GM18520 (cell line): ENCODE measurements around the gene FOXP2.

ENCODE experiments used
- ATAC-seq: cut with Tn5 transposase; IDR thresholded peaks from one replicate; pipeline ENCODE4 v1.9.1; 2021; ENCODE audit not compliant: unreplicated experiment

The FOXP2 gene

DNA sequence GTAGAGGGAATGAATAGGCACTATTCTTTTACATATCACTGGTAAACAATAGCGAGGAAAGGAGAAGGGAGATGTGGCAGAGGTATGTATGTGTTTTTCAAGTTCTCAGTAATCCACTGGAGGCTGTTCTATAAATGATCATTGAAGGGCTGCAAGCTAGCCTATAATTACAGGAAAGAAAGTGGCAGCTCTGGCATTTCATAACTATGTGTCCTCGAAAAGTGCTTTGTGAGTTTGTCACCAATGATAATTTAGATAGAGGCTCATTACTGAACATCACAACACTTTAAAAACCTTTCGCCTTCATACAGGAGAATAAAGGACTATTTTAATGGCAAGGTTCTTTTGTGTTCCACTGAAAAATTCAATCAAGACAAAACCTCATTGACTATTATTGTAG, 235.1 kb downstream of the FOXP2 start:
- ATAC-seq, result no peak

DNA sequence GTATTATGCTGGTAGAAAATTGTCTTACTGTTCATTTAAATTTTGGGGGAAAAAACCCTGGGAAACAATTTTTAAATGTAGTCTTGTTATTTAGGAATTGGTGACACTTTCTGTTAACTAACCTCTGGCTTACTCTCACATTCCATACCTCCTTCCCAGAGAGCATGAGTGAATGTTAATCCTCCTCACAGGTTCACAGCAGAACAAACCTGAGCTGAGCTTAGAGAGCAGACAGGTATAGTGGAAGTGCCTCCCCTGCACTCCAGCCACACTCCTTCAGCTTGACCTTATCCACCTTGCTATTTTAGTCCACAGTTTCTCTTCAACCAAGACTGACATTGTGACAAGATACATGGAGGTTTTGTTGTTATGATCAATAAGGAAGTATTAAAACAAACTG, 235.9 kb downstream of the FOXP2 start:
- ATAC-seq, result no peak

DNA sequence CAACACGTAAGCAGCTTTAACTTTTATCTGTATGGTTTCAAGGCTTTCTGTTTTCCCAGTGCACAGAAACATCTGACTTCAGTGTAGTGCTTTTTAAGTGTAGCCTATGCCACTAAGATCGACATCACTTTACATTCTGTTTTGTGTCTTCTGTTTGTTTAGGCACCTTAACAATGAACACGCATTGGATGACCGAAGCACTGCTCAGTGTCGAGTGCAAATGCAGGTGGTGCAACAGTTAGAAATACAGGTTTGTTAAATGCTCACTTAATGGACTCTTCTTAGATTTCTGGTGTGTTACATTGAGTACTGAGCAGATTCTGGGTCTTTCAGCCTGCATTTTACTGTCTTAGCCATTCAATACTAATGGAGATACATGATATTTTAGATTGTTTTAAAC, 237.4 kb downstream of the FOXP2 start:
- ATAC-seq, result no peak

DNA sequence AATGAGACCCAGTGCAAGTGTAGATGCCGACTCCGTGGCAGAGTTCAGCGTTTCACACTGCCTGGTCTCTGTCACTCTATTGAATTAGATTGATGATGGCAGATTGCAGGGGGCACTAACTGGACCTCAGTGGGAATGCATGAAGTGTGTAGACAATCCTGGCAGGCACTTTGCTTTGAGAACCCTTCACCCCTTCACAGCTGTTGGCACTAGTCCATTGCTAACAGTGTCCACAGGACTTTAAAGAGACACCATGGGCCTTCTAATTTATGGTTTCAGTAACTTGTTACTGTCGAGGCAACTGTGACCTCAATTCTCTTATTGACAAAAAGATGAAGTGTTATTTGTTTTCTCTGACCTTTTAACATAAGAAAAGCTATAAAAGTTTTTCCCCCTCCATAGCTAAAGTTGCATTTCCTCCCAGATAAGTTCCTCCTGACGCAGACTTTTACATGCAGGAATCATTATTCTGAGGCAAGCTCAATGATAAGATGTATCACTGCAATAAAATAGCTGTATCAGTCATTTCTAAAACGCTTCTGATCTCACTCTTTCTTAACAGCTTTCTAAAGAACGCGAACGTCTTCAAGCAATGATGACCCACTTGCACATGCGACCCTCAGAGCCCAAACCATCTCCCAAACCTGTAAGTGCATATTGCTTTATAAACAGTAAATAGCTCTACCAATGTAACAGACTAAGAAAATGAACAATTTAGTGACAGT, 238.9 kb downstream of the FOXP2 start:
- no peak for ATAC-seq

DNA sequence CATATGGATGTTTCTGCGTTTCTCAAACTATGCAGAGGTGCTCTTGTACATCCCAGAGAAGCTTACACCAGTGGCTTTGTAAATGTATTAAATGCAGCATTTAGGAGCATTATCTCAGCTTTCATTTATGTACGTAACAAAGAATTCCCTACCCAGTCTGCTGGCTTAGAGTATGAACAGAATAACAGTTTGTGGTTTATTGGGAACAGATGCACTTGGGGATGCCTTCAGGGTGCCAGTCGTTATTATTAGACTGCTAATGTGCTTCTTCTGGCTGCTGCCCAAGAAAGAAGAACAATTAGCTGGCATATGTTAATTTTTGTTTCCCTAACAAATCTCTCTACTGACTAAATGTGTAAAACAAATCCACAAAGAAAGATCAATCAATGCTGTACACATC, 241.9 kb downstream of the FOXP2 start:
- no peak for ATAC-seq

DNA sequence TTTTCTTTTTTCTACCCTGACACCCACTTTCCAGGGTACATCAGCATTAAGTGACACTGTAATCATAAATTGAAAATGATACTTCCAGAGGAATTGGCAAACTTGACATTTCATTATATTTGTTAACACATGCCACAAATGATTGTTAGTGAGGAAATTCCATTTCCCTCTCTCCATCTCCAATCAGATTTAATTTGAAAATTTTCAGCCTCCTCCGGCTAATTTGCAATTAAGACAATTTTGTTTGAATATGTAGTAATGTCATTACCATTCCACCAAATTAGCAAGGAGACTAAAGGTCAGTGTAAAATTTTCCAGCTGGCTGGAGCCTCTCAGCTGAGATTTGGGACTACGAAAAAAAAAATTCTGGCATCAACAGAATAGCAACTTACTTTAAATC, 242.7 kb downstream of the FOXP2 start:
- ATAC-seq, result no peak

DNA sequence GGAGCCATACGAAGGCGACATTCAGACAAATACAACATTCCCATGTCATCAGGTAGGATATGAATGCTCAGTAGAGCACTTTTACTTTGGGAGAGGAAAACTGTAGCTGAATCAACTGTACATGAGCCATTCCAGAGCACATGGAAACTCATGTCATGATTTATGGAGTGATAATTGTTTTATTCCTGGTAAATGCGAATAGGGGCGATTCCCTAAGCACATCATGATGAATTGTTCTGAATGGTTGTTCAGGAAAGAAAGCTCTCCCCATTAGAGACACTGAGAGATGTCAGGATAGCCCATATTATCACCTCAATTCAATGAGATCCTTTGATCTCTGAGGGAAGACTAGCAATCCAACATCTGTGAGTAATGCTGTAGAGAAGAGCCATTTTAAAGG, 243.6 kb downstream of the FOXP2 start:
- no peak for ATAC-seq

DNA sequence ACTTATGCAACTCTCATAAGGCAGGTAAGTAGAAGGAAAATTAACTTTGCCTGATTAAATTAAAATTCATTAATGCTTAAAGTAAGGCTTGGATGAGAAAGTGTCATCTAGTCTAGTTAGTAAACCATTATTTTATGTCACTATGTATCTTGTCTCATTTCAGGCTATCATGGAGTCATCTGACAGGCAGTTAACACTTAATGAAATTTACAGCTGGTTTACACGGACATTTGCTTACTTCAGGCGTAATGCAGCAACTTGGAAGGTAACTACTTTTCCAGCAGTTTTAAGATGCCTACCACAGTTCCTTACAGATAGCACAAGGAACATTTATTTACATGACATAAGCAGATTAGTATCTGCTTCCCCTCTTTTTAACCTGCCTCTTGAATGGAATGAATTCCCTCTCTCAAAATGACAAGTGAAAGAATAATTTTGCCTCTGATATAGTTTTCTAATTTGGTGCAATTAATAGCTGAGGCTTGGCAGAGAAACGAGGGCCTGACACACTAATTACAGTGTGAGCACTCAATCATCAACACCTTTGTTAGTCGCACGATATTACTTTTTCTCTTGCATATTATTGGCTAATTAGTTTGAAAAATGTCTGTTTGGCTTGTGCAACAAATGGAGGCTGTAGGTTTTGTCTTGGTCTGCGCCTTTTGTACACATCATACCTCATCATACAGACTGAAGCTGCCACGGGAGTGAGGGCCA, 245.0 kb downstream of the FOXP2 start:
- ATAC-seq, result no peak

DNA sequence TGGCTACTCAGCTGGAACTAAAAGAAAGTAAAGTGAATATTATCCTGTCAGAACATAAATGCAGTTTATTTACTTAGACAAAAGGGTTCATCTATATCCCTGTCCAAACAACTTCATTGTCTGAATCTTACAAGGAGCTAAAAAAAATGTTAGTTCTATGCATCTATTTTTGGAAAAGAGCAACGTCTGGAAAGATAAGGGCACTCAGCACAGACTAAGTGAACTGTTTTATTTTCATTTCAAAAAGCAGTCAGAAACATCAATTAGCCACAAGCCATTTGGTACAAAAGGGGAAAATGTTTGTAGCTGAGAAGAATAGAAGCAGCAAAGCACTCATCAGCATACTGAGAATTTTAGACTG, 245.5 kb downstream of the FOXP2 start:
- no peak for ATAC-seq

DNA sequence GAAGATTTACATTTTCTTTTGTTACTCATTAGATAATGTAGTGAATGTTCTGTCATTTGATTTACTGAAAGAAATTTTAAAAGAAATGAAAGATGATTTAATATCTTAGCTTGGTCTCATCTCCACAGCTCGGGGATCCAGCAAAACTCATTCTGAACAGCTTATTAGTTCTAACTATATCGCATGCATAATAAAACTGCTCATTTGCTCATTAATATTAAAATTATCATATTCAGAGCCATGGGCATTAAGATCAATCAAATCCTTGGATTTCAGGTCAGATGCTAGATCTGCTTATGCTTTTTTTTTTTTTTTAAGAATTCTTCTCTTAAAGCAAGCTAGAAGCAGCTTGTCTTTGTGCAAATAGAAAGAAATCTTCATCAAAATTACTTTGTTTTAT, 246.1 kb downstream of the FOXP2 start:
- no peak for ATAC-seq

DNA sequence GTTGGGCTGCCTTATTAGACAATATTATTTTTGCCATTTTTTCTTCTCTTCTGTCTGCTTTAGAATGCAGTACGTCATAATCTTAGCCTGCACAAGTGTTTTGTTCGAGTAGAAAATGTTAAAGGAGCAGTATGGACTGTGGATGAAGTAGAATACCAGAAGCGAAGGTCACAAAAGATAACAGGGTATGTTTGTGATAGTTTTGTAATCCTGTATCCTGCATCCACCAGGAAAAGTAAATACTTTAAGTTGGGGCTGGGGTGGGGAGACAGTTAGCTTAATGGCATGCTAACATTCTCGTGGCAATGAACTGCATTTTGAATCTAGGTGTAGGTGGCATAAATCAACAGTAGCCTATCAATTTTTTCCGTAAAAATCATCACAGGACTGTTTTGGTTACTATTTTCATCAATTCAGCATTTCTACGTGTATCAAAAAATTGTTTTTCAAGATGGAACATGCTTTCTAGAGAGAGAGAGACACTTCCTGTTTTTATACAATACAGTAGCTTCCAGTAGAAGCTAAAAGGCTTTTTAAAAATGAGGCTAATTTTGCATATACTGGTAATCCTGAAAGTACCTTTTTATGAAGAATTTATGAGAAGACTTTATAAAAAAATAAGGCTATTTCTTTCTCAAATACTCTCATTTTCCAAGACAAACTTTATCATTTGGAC, 247.5 kb downstream of the FOXP2 start:
- no peak for ATAC-seq

DNA sequence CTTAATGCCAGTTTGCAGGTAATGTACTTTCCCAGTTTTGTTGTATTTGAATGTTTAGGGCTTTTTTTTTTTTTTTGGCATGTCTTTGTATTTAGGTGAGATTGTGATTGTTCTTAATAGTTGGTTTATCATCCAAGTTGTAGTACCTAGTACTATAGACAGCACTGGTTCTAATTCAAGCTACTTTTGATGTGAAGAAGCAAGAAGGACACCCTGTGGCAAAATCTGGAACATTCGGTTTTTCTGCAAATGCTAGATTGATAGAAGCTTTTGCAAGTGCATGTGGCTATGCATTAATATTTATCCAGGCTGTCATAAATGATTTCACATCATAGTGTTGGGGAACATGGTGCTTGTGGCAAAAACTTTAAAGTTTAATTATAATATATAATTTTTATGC, 248.9 kb downstream of the FOXP2 start:
- no peak for ATAC-seq

DNA sequence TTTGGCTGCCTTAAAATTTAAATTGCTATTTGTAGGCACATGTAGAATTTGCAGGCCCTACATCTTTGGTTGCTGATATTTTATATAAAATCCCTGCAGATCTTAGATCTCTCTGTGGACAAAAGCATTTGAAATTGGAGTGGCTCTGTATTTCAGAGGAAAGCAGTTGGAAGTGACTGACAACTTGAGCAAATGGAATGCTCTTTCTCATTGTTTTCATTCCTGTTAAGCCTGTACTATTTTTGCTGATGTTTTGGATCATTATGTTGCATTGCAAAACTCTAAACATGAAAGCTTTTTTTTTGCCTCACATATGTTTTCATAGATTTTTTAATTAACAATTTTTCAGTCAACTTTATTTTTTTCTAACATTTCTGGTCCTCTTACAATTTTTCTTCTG, 256.1 kb downstream of the FOXP2 start:
- ATAC-seq, result no peak

DNA sequence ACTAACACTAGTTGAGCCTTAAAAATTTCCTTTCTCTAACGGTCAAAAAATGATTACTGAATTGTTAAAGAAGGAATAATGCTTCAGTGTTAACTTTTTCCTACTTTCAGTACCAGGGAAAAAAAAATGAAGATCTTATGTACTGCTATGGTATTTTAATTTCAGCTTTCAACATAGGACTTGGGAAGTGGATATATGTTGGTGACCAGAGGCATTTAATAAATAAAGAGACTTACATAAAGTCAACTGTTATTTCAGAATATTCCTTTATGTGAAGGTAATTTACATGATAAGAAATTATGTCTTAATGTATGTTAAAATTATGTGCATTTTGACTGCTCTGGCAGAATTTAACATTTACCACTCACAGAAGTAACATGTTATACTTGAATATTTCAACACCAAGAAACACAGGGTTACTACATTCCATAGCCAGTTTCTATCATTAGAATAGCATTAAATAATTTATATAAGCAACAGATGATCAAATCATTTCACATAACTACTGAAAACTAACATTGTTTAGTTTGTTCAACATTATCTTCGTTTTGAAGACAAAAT, 257.0 kb downstream of the FOXP2 start:
- no peak for ATAC-seq

DNA sequence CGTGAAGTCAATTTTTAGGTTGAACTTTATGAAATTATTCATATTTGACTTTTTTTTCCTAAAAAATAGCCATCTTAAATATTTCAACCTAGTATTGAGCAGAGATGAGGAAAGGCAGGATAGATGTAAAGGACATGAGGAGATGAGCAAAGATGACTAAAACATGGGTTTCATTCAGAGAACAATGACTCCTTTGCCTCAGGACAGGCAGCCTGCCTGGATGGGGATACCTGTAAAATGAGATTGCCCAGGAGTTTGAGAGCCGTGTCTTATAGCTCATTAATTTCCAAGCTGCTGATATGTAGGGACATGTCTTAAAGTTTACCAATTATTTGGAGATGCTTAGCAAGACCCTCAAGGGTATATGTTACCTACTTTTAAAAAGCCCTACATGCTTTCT, 263.5 kb downstream of the FOXP2 start:
- no peak for ATAC-seq

DNA sequence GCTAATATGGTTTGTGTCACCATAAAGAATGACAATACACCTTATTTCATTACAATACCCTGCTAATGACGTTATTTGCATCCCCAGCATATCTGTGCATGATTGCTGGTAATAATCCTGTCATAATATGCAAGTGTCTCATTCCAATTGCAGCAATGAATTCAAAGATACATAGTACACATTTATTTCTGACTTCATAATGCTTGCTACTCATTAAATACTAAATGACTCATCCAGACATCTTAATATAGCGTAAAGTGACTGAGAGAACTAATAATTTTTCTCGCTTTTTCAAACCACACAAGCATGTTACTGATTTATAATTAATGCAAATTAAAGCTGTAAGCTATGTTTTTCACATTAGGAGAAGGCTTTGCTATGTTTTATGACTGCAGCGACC, 272.6 kb downstream of the FOXP2 start:
- no peak for ATAC-seq

DNA sequence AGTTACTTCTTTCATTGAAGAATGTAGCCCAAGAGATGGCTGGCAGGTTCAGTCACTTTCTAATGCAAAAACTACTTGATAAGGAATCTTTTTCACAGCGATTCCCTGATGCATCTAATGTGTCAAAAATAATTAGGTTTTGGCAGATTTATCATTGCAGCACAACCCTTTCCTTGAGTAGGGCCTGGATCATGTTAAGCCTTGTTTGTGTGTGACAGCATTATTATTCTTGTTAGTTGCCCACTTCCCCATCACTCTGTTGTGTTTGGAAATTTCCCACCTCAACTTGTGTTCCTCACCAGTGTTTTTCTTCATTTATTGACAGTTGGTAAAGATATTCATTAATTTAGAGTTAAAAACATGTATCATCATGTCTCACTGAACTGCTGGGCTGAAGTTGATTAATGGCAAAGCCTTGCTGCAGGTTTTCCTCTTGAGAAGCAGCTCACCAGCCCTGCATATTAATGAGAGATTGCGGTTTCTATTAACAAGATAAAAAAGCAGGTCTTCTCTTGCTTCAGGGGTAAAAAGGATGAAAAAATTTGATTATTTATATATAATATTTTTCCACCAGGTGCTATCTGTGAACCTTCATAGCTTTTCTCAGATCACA, 273.9 kb downstream of the FOXP2 start:
- no peak for ATAC-seq

DNA sequence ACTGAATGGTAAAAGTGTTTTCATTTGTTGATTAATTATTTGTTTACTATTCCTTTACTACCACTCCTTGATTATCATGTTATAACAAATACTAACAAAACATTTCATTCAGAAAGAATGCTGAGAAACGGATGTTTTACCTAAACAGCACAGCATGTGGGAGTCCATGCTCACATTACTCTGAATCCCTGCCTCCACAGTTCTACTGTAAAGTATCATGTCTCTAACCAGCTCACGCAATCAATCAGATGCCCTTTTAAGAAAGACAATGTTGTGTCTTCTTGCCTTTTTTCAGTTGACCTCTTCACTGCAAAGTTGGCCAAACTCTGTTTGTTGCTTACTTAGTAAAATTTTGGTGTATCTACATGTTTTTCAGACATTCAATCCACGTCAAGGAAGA, 274.8 kb downstream of the FOXP2 start:
- no peak for ATAC-seq

DNA sequence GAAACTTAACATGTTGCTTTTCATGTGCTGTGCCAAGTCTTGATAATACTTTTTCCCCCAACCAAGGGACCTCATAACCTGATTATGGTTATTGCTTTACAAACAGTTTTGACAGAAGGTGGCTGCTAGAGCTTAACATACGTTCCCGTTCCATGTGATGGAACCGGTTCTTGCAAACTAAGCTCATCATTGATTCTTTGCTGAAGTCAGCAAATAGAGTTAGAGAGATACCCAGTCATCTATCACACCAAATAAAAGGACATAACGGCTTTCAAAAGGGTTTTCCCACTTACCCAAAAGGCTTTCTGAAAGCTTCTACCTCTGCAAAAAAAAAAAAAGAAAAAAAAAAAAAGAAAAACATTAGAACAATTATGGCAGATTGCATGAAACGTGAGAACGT, 277.0 kb downstream of the FOXP2 start:
- ATAC-seq, result no peak

DNA sequence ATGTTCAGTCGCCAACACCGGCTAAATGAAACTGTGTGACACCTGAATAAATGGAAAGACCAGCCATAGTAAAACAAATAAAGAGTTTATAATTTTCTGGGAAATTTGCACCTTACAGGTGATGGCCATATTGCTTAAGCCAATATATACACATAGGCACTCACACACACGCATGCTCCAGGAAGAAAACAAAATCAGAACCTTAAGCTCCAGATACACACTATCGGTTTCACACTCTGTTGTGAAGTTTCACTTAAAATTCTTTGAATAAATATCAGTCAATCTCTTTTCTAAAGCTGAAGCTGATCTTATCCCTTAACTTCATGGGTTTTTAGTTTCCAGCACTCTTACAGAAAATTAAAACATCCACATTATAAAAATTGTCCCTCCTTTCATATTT, 280.6 kb downstream of the FOXP2 start:
- ATAC-seq, result no peak

DNA sequence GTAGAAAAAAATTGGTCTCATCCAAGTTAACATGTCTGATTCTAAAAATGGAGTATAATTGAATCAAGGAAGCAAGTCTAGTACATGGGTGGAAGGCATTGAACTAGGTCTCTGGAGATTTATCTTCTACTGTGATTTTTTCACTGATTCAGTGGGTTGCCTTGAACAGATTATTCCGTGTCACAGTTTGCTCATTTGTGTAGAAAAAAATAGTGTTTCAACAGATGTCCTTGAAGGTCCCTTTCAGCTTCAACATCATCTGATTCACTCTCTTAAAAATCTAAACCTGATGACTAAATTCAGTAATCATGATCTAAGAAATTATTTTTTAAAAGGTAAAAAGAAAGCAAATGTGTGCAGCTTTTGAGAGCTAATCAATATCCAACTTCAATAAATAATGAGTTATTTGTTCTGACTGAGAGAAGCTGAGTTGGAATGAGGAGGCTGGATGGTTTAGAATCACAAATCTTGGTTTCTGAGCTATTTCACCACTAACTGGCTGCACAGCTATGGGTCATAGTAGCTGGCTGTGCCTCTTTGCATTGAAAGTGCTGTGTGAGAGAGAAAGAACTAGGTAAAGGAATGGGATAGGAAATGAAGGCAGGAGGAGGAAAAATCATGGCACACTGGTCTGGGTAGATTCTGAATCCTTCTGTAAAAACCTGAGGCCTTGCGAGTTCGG, 285.8 kb downstream of the FOXP2 start:
- ATAC-seq, result no peak
